GM23248 (cell line): ENCODE results near the gene TBCCD1. TPM values are rescaled to one million over a fixed set of nuclear protein-coding genes. Genes with fewer than 3 reads are reported as not detected.

Experiments used
- DNase-seq: peaks from one replicate; pipeline ENCODE4 v3.0.0-alpha.2; 2015
- H2AFZ ChIP-seq: fragments of 200-600 bp; sonication (generic); 2 replicates; pipeline ENCODE4 v1.6.1; 2016; ENCODE audit warnings: antibody characterized with exemption
- H3F3A ChIP-seq: fragments of 200-600 bp; sonication (generic); 2 replicates; pipeline ENCODE4 v1.6.1; 2016; ENCODE audit warnings: mild to moderate bottlenecking, antibody characterized with exemption, mixed run types; ENCODE audit not compliant: insufficient read depth
- H3K27ac ChIP-seq: fragments of 200-600 bp; sonication (generic); 2 replicates; pipeline ENCODE4 v1.5.1; 2016; ENCODE audit warnings: mild to moderate bottlenecking
- H3K27me3 ChIP-seq: fragments of 200-600 bp; sonication (generic); replicated peaks from 2 replicates; pipeline ENCODE4 v1.6.1; 2016; ENCODE audit warnings: mild to moderate bottlenecking; ENCODE audit not compliant: insufficient read depth
- H3K36me3 ChIP-seq: fragments of 200-600 bp; sonication (generic); 2 replicates; pipeline ENCODE4 v1.6.1; 2016; ENCODE audit warnings: low read depth, mild to moderate bottlenecking
- H3K4me1 ChIP-seq: fragments of 200-600 bp; sonication (generic); 2 replicates; pipeline ENCODE4 v1.6.1; 2016; ENCODE audit warnings: mild to moderate bottlenecking; ENCODE audit not compliant: insufficient read depth
- H3K4me2 ChIP-seq: fragments of 200-600 bp; sonication (generic); one replicate; pipeline ENCODE4 v1.6.1; 2016; ENCODE audit warnings: mild to moderate bottlenecking; ENCODE audit not compliant: unreplicated experiment
- H3K4me3 ChIP-seq: fragments of 200-600 bp; sonication (generic); 2 replicates; pipeline ENCODE4 v1.5.1; 2016; ENCODE audit warnings: mild to moderate bottlenecking
- H3K79me2 ChIP-seq: fragments of 200-600 bp; sonication (generic); 2 replicates; pipeline ENCODE4 v1.6.1; 2016; ENCODE audit warnings: mild to moderate bottlenecking; ENCODE audit not compliant: insufficient read depth
- H3K9ac ChIP-seq: fragments of 200-600 bp; sonication (generic); 2 replicates; pipeline ENCODE4 v1.6.1; 2016; ENCODE audit warnings: mild to moderate bottlenecking
- H3K9me2 ChIP-seq: fragments of 200-600 bp; sonication (generic); 2 replicates; pipeline ENCODE4 v1.6.1; 2016; ENCODE audit warnings: mixed run types, mild to moderate bottlenecking, moderate library complexity; ENCODE audit not compliant: insufficient read depth
- H3K9me3 ChIP-seq: fragments of 200-600 bp; sonication (generic); one replicate; pipeline ENCODE4 v1.6.1; 2017; ENCODE audit warnings: low read depth
- H4K20me1 ChIP-seq: fragments of 200-600 bp; sonication (generic); 2 replicates; pipeline ENCODE4 v1.6.0; 2016; ENCODE audit not compliant: insufficient read depth
- EZH2 ChIP-seq: fragments of 200-600 bp; sonication (generic); IDR thresholded peaks from 2 replicates; pipeline ENCODE4 v1.6.1; 2018; ENCODE audit warnings: antibody characterized with exemption, mild to moderate bottlenecking; ENCODE audit not compliant: insufficient read depth, poor library complexity, severe bottlenecking
- EZH2phosphoT487 ChIP-seq: fragments of 200-600 bp; sonication (generic); IDR thresholded peaks from 2 replicates; pipeline ENCODE4 v1.6.1; 2018; ENCODE audit warnings: antibody characterized with exemption, moderate library complexity, mild to moderate bottlenecking, low read depth; ENCODE audit not compliant: insufficient read depth
- WGBS, 2 experiments: methylation state at CpG; one replicate each; pipeline ENCODE4 v1.1.6; 2015 to 2017; ENCODE audit warnings: low lambda C conversion rate in 2 of 2, low coverage in 1 of 2; ENCODE audit errors: missing lambda C conversion rate in 2 of 2; 5-methylcytosine and 5-hydroxymethylcytosine counted together
- in situ Hi-C: fragments of 300-500 bp; cut with MboI; formaldehyde crosslinking; loops from 2 replicates; pipeline ENCODE4 v1.15.0; 2020
- polyA plus RNA-seq: library from polyadenylated mRNA; unstranded; fragments of >200 nt; fragmentation: Nextera tagmentation; extraction: Ambion mirVana; gene quantifications from 2 replicates; pipeline ENCODE4 v1.2.1, GENCODE V29; 2016
- total RNA-seq: library from RNA; depleted of rRNA; stranded (reverse); fragments of >200 nt; shearing (Covaris generic); gene quantifications from 2 replicates; pipeline ENCODE4 v1.2.3, GENCODE V29; 2014

TBCCD1 gene
- total and polyA plus RNA-seq, 2 experiments from 2014 or later = 14.6 to 15.6 TPM

DNA sequence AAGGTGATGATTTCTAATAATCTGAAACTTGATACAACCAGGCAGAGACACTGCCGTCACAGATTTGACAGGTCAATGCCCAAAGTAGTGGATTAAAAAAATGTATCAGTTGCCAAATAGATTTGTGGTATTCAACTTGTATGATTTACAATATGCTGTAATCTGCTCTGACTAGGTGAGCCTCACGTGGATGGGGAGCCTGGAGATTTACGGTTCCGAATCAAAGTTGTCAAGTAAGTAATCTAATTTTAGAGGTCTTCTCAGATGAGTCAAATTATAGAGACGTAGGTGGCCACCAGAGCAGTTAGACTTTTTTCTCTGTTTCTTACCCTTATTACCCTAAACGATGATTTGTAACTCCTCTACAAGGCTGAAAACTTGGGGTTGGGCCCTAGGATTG lies 15.4 kb upstream of the TBCCD1 start:
- H3K79me2 ChIP-seq = no peaks in the 10 kb centered on the region
- no peak overlapping the region for H2AFZ ChIP-seq
- peaks cover 6% of the 10 kb centered on the region; the same call in 1 of the 2 replicates for H3K4me1 ChIP-seq
- H3K4me2 ChIP-seq = no peak overlapping the region
- peaks cover 60% of the 10 kb centered on the region for H3K36me3 ChIP-seq
- no peak for TF ChIP-seq EZH2phosphoT487
- no peak for TF ChIP-seq EZH2
- no peaks in the 10 kb centered on the region for H4K20me1 ChIP-seq
- H3F3A ChIP-seq = peaks cover 24% of the 10 kb centered on the region
- WGBS, 2 experiments = 88 to 92% methylated on average over 6 of the region's 6 CpGs
- no peaks in the 10 kb centered on the region for H3K27me3 ChIP-seq
- H3K9ac ChIP-seq = no peak overlapping the region
- in situ Hi-C loops = no loop called here
- no peak for DNase-seq
- no peak overlapping the region for H3K27ac ChIP-seq
- no peaks in the 10 kb centered on the region for H3K9me3 ChIP-seq
- no peaks in the 10 kb centered on the region for H3K9me2 ChIP-seq
- H3K4me3 ChIP-seq = no peak overlapping the region

DNA sequence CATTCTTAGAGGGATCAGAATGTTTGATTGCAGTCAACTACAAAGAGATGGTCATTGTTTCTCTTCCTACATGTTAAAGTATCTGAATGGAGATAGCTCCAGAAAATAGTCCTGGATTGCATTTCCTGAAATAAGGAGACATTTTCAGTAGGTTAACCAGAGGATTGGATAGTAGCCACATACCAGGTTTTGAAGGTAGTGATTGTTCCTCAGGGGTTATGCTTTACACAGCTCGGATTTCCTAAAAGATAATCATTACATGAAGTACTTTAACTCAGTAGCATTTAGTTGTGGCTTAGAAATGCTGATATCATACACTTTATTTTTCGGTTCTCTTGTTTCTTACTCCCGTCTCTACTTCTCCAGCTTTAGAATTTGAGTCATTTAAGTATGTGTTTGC lies 13.6 kb upstream of the TBCCD1 start:
- Histone ChIP-seq H3K9ac (no peak overlapping the region), H3K4me1 (peaks cover 6% of the 10 kb centered on the region; the same call in 1 of the 2 replicates), H4K20me1 (no peaks in the 10 kb centered on the region), H3K9me3 (no peaks in the 10 kb centered on the region), H3K4me2 (no peak overlapping the region), H3K36me3 (peaks cover 73% of the 10 kb centered on the region), H3K4me3 (no peak overlapping the region), H3F3A (peaks cover 24% of the 10 kb centered on the region), H3K9me2 (no peaks in the 10 kb centered on the region), H2AFZ (no peak overlapping the region), H3K27me3 (no peaks in the 10 kb centered on the region), H3K79me2 (no peaks in the 10 kb centered on the region), H3K27ac (no peak overlapping the region)
- 84 to 85% methylated on average over 3 of the region's 3 CpGs for WGBS, 2 experiments
- in situ Hi-C loops = no loop called here
- no peak for DNase-seq
- TF ChIP-seq EZH2phosphoT487 = no peak
- TF ChIP-seq EZH2 = no peak

DNA sequence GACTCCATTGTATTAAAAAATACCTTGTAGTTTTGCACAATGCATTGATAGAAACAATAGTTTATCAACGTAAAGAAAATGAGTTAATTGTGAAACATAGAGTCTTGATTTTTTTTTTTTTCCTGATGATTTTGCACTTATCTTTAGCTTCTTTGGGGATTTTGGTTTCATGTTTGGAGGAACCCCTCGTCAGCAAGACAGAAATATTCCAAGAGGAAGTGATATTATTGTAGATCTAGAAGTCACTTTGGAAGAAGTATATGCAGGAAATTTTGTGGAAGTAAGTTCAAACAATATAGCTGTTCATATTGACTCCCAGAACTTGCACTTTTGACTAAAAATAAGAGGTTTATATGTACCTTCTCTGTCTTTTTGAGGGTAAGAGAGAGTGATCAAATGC lies 10.4 kb upstream of the TBCCD1 start:
- H3K36me3 ChIP-seq = peaks cover 66% of the 10 kb centered on the region
- H3K4me1 ChIP-seq = no peaks in the 10 kb centered on the region
- H3F3A ChIP-seq = 0 out of 2 replicates have a peak, but pooled peaks cover 6% of the 10 kb centered on the region
- DNase-seq = no peak
- no peak overlapping the region for H3K4me2 ChIP-seq
- H3K9ac ChIP-seq = no peak overlapping the region
- H3K27me3 ChIP-seq = no peaks in the 10 kb centered on the region
- TF ChIP-seq EZH2 (no peak), EZH2phosphoT487 (no peak)
- H3K9me2 ChIP-seq = no peaks in the 10 kb centered on the region
- H3K79me2 ChIP-seq = peaks cover 23% of the 10 kb centered on the region
- H3K9me3 ChIP-seq = no peaks in the 10 kb centered on the region
- 96 to 97% methylated on average over 2 of the region's 2 CpGs for WGBS, 2 experiments
- no peak overlapping the region for H3K27ac ChIP-seq
- in situ Hi-C loops = no loop called here
- no peak overlapping the region for H3K4me3 ChIP-seq
- no peak overlapping the region for H2AFZ ChIP-seq
- H4K20me1 ChIP-seq = no peaks in the 10 kb centered on the region

DNA sequence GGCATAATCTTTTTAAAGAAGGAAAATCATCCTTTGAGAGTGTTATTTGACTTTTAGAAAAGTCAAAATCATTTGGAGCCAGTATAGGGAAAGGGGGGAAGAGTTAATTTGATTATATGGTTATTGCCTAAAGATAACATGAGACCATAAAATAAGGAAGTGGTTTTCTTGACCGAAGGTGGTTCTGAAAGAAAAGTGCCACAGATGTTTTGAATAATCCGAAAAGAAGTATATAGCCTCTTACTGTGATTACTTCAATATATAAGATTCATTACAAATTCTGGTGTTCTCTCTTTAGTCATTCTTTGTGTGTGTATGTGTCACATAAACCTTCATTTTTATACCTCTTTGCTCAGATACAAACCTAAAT lies 4.5 kb upstream of the TBCCD1 start:
- DNase-seq = no peak
- no peaks in the 10 kb centered on the region for H3K9me2 ChIP-seq
- 59 to 79% methylated on average over 2 of the region's 2 CpGs for WGBS, 2 experiments
- H3F3A ChIP-seq = no peaks in the 10 kb centered on the region
- no peaks in the 10 kb centered on the region for H3K27me3 ChIP-seq
- TF ChIP-seq EZH2 (no peak), EZH2phosphoT487 (no peak)
- peaks cover 53% of the 10 kb centered on the region for H3K79me2 ChIP-seq
- peak overlapping the region; percentile 94 for H3K9ac ChIP-seq
- peak overlapping the region; percentile 96 for H3K4me2 ChIP-seq
- peak overlapping the region; percentile 92 for H3K4me3 ChIP-seq
- H3K36me3 ChIP-seq = peaks cover 29% of the 10 kb centered on the region
- no peaks in the 10 kb centered on the region for H4K20me1 ChIP-seq
- H2AFZ ChIP-seq = peak overlapping the region; percentile 93; the same call in 1 of the 2 replicates
- no peak overlapping the region for H3K27ac ChIP-seq
- in situ Hi-C loops = no loop called here
- H3K4me1 ChIP-seq = peaks cover 10% of the 10 kb centered on the region
- no peaks in the 10 kb centered on the region for H3K9me3 ChIP-seq
